Keratinocyte (primary cell): ENCODE results near the gene FGF16. TPM values are rescaled to one million over a fixed set of nuclear protein-coding genes. Genes with fewer than 3 reads are reported as not detected.

ENCODE experiments used
- DNase-seq: peaks from one replicate; pipeline ENCODE4 v3.0.0-alpha.2; 2011; ENCODE audit warnings: low read depth, missing footprints, low spot score
- FAIRE-seq: peaks from 2 replicates; lab custom pipeline; 2011; peaks lifted over from hg19 to GRCh38; lab: Jason Lieb, UNC
- H2AFZ ChIP-seq: 2 replicates; pipeline ENCODE4 v1.6.0; 2012; ENCODE audit warnings: low read length, control low read depth, inconsistent platforms; ENCODE audit not compliant: control insufficient read depth
- H3K27ac ChIP-seq: 2 replicates; pipeline ENCODE4 v1.5.1; 2011; ENCODE audit warnings: low read length; ENCODE audit not compliant: control insufficient read depth, insufficient read depth
- H3K27me3 ChIP-seq: 3 replicates; pipeline ENCODE4 v1.6.0; 2011; ENCODE audit warnings: low read length; ENCODE audit not compliant: control insufficient read depth, insufficient read depth; ENCODE audit errors: extremely low read depth
- H3K36me3 ChIP-seq, 2 experiments: 2 replicates in 1 of 2; 3 replicates in 1 of 2; pipeline ENCODE4 v1.5.1; 2011; ENCODE audit warnings: low read length in 2 of 2, mild to moderate bottlenecking in 1 of 2; ENCODE audit not compliant: control insufficient read depth in 2 of 2, insufficient read depth in 2 of 2; ENCODE audit errors: extremely low read depth in 1 of 2
- H3K4me1 ChIP-seq: 3 replicates; pipeline ENCODE4 v1.5.1; 2011; ENCODE audit warnings: low read length; ENCODE audit not compliant: control insufficient read depth, insufficient read depth; ENCODE audit errors: extremely low read depth
- H3K4me2 ChIP-seq: 3 replicates; pipeline ENCODE4 v1.6.0; 2011; ENCODE audit warnings: low read depth, low read length; ENCODE audit not compliant: control insufficient read depth, insufficient read depth; ENCODE audit errors: extremely low read depth
- H3K4me3 ChIP-seq, 3 experiments: fragments of 200-600 bp in 1 of 3; sonication (generic) in 1 of 3; 2 replicates in 2 of 3; 3 replicates in 1 of 3; pipeline ENCODE4 v1.5.1; 2011 to 2016; ENCODE audit warnings: low read length in 3 of 3, mild to moderate bottlenecking in 3 of 3, control low read depth in 2 of 3, inconsistent platforms in 1 of 3, low read depth in 1 of 3, mixed read lengths in 1 of 3, mixed run types in 1 of 3, moderate library complexity in 1 of 3; ENCODE audit not compliant: control insufficient read depth in 2 of 3, insufficient read depth in 2 of 3; ENCODE audit errors: extremely low read depth in 1 of 3
- H3K79me2 ChIP-seq: 2 replicates; pipeline ENCODE4 v1.6.0; 2012; ENCODE audit warnings: low read length; ENCODE audit not compliant: control insufficient read depth, insufficient read depth
- H3K9ac ChIP-seq: 3 replicates; pipeline ENCODE4 v1.6.0; 2011; ENCODE audit warnings: low read length; ENCODE audit not compliant: control insufficient read depth, insufficient read depth; ENCODE audit errors: extremely low read depth
- H3K9me1 ChIP-seq: 3 replicates; pipeline ENCODE4 v1.6.0; 2011; ENCODE audit warnings: low read length; ENCODE audit not compliant: control insufficient read depth, insufficient read depth; ENCODE audit errors: extremely low read depth
- H3K9me3 ChIP-seq: 2 replicates; pipeline ENCODE4 v1.5.1; 2012; ENCODE audit warnings: low read depth, low read length; ENCODE audit not compliant: control insufficient read depth
- H4K20me1 ChIP-seq: 3 replicates; pipeline ENCODE4 v1.6.0; 2011; ENCODE audit warnings: low read length; ENCODE audit not compliant: control insufficient read depth, insufficient read depth; ENCODE audit errors: extremely low read depth
- CTCF ChIP-seq, 3 experiments: IDR thresholded peaks in 1 of 3; conservative IDR thresholded peaks in 1 of 3; optimal IDR thresholded peaks in 1 of 3; 2 replicates in 2 of 3; 3 replicates in 1 of 3; pipeline versions ENCODE3 to v1.5.1; 2011; ENCODE audit warnings: low read length in 3 of 3, mild to moderate bottlenecking in 3 of 3, moderate library complexity in 2 of 3, control low read depth in 1 of 3, inconsistent platforms in 1 of 3; ENCODE audit not compliant: insufficient read depth in 2 of 3; ENCODE audit errors: extremely low read depth in 1 of 3
- EZH2 ChIP-seq: IDR thresholded peaks from one replicate; pipeline ENCODE4 v1.6.1; 2012; ENCODE audit warnings: inconsistent platforms, mild to moderate bottlenecking, low read length, moderate library complexity
- dilution Hi-C: fragments of 300-500 bp; cut with MboI; formaldehyde crosslinking; loops from one replicate; pipeline ENCODE4 v1.7.0; 2020; ENCODE audit warnings: low sequenced_read_pairs; ENCODE audit not compliant: extremely low pct_ligation_motif_present
- polyA plus RNA-seq, 5 experiments: library from polyadenylated mRNA; depleted of rRNA in 3 of 5; stranded (reverse) in 3 of 5; stranded (forward) in 1 of 5; unstranded in 1 of 5; fragments of >200 nt; gene quantifications; 1 replicate in 1 of 5; 2 replicates in 3 of 5; 3 replicates in 1 of 5; pipeline versions ENCODE4 v1.2.1 to v1.2.3, GENCODE V29; 2011 to 2012; ENCODE audit warnings: missing spikeins in 2 of 5, low read depth in 1 of 5, low replicate concordance in 1 of 5

FGF16 gene
- polyA plus RNA-seq, 1 donor (not counting 4 experiments of a cell fraction or from before 2014, with no cell fraction given), result not detected

GRCh38 chrX:77434962-77435361 lies 12.2 kb upstream of the FGF16 start:
- Histone ChIP-seq H3K9ac (no peak overlapping the region), H3K27me3 (no peaks in the 10 kb centered on the region), H3K79me2 (no peaks in the 10 kb centered on the region), H3K36me3 (no peaks in the 10 kb centered on the region), H3K4me2 (no peak overlapping the region), H3K27ac (no peak overlapping the region), H3K9me3 (no peaks in the 10 kb centered on the region), H3K9me1 (no peaks in the 10 kb centered on the region), H3K4me3 (no peak overlapping the region), H2AFZ (no peak overlapping the region), H4K20me1 (no peaks in the 10 kb centered on the region), H3K4me1 (no peaks in the 10 kb centered on the region)
- DNase-seq (no peak), FAIRE-seq (no peak)
- dilution Hi-C loops, result no loop called here
- TF ChIP-seq CTCF (optimal IDR thresholded peaks at IDR 0.05 in 1 of 3, IDR thresholded peaks at IDR 0.05 in 1 of 3, conservative IDR thresholded peaks at IDR 0.05 in 1 of 3; ENCODE audit: extremely low read depth in 1 of 3, insufficient read depth in 2 of 3, low read length in 3 of 3), result no peak
- no peak for TF ChIP-seq EZH2

- Histone ChIP-seq H3K36me3 (no peaks in the 10 kb centered on the region), H3K27me3 (no peaks in the 10 kb centered on the region), H3K9ac (no peak overlapping the region), H3K4me2 (no peak overlapping the region), H4K20me1 (no peaks in the 10 kb centered on the region), H3K79me2 (no peaks in the 10 kb centered on the region), H3K4me3 (no peak overlapping the region), H2AFZ (no peak overlapping the region), H3K4me1 (no peaks in the 10 kb centered on the region), H3K9me3 (no peaks in the 10 kb centered on the region), H3K9me1 (no peaks in the 10 kb centered on the region), H3K27ac (no peak overlapping the region)
- FAIRE-seq (no peak), DNase-seq (no peak)
- dilution Hi-C loops, result no loop called here
- TF ChIP-seq EZH2 (no peak), CTCF (optimal IDR thresholded peaks at IDR 0.05 in 1 of 3, IDR thresholded peaks at IDR 0.05 in 1 of 3, conservative IDR thresholded peaks at IDR 0.05 in 1 of 3; ENCODE audit: extremely low read depth in 1 of 3, insufficient read depth in 2 of 3, low read length in 3 of 3) (no peak)
Observed at GRCh38 chrX:77436271-77436670, 10.9 kb upstream of the FGF16 start.
